Measurements from ENCODE around the gene ARL15.

GRCh38 chr5:54087436-54087835 is 222.9 kb downstream of the ARL15 start:
- TF ChIP-seq MTA1 (IDR thresholded peaks at IDR 0.05; ENCODE audit: borderline replicate concordance) = no peak
- TF ChIP-seq SRF (CRISPR knock-in tag; IDR thresholded peaks at IDR 0.05) = no peak
- TF ChIP-seq RBBP5 (IDR thresholded peaks at IDR 0.05; ENCODE audit: borderline replicate concordance, insufficient read depth, low read length, poor library complexity, severe bottlenecking) = no peak
- TF ChIP-seq EHMT2 (IDR thresholded peaks at IDR 0.05) = no peak
- no peak for TF ChIP-seq ATF2 (CRISPR knock-in tag; IDR thresholded peaks at IDR 0.05)
- no peak for TF ChIP-seq ETV5 (CRISPR knock-in tag; IDR thresholded peaks at IDR 0.05; ENCODE audit: low read depth)
- TF ChIP-seq FOS (IDR thresholded peaks at IDR 0.05; ENCODE audit: extremely low read depth, insufficient read length) = no peak
- no peak for TF ChIP-seq CTCF (IDR thresholded peaks at IDR 0.05 in 2 of 3, conservative IDR thresholded peaks at IDR 0.05 in 1 of 3; ENCODE audit: insufficient read depth in 2 of 3, low read depth in 1 of 3, low read length in 3 of 3)
- no peak for TF ChIP-seq MLX (CRISPR knock-in tag; conservative IDR thresholded peaks at IDR 0.05)
- TF ChIP-seq EZH2 (IDR thresholded peaks at IDR 0.05; ENCODE audit: borderline replicate concordance, low read depth, low read length) = no peak
- TF ChIP-seq CREB1 (IDR thresholded peaks at IDR 0.05) = no peak
- no peak for TF ChIP-seq CREB1 (CRISPR knock-in tag; IDR thresholded peaks at IDR 0.05)
- no peak for TF ChIP-seq KDM1A (IDR thresholded peaks at IDR 0.05)
- TF ChIP-seq MEF2A (IDR thresholded peaks at IDR 0.05; ENCODE audit: control insufficient read depth, low read depth, low read length) = no peak
- TF ChIP-seq ARNT (IDR thresholded peaks at IDR 0.05) = no peak

Data from K562 (cell line).